ENCODE results near the gene UFSP2.

The UFSP2 gene

DNA sequence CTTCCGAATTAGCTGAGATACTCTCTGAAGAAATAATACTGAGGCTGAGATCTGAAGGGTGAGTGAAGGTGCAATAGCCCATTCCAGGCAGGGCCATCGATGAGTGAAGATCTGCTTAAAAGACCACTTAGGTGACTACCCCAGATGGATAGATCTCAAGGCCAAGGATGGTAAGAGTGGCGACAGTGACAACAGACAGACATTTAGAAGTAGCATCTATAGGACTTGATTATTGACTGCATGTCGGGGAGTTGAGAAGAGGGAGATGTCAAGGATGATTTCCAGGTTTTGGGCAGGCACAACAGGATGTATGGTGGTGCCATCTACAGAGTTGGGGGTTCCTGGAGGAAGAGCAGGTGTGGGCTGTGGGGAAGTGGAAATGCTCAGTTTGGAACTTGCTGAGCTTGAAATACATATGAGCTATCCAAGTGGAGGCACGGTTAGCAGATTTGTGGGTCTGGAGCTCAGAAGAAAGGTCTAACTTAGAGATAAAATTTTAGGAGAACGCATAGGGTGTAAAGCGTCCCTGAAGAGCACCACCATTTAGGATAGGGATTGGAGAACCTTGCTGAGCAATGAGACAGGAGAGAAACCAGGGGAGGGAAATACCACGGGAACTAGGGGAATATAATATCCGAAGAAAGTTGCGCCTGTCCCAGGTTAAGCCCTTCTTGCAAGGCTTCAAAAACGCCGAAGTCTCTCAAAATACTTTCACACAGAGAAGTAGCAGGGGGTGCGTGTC, 688 bp downstream of the UFSP2 start:
- DNase-seq, result no peak

GRCh38 chr4:185421366-185422124, 4.2 kb downstream of the UFSP2 start:
- no peak for DNase-seq

DNA sequence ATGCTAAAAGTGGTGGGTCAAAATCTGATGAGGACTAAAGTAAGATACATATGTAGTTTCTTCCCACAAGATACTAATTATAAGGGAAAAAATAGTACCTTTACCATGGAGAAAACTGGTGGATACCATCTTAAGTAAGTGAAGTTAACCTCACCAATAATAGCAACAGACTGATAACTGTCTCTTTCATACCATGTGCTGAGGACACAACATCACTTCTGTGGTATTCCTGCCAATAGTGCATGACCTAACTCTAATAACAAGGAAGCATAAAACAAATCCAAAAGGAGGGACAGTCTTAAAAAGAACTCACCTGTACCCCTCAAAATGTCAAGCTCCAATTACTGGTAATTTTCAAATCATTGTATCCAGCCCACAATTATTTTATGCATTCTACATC, 8.8 kb downstream of the UFSP2 start:
- no peak for DNase-seq

DNA sequence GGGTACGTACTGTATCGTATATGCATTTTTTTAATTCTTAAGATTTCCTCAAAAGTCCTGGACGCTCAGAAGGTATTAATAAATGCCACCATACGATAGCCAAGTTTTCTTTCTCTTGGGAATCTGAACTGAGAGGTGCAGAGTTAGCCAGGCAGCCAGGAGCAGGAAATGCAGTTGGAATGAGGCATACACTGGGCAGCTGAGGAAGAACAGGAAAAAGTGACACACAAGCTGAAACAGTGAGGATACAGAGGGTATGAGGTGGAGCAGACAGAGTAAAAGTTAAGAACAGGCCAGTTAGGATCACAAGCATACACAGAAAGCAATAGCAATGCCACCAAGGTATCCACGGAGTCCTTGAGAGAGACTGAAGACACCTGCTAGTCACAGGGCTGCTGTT, 13.4 kb downstream of the UFSP2 start:
- no peak for DNase-seq

- DNase-seq, result no peak
Observed at GRCh38 chr4:185411849-185412248, 13.9 kb downstream of the UFSP2 start.

DNA sequence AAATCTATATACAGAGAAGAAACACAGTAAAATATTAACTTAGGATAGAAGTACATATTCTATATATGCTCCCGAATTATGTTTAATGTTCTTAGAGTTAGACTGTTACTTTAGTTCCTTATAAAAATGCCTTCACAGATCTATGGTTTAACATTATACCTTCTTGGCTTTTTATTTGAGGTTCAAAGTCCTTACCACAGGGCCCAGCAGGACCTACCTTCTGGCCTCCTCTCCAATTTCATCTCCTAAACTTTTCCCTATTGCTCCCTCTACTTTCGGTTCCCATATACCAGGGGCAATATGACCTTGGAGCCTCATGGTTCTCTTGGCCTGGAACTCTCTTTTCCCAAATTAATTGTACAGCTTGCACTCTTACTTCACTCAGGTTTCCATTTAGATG, 17.3 kb downstream of the UFSP2 start:
- DNase-seq, result no peak

GRCh38 chr4:185405296-185405999, 20.3 kb downstream of the UFSP2 start:
- no peak for DNase-seq

GRCh38 chr4:185404031-185404430, 21.7 kb downstream of the UFSP2 start:
- no peak for DNase-seq

DNA sequence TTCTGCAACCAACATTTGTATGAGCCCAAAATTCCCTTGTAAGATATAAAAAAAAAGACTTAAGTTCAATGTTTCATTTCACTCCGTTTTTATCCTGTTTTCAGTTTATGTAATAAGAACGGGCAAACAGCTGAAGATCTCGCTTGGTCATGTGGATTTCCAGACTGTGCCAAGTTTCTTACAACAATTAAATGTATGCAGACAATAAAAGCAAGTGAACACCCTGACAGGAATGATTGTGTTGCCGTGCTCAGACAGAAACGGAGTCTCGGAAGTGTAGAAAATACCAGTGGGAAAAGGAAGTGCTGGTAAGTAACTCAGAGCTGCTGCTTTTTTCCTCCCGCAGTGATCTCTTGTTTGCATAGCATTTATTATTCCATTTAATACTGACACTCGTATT, 26.3 kb downstream of the UFSP2 start:
- DNase-seq, result no peak

GRCh38 chr4:185398618-185399017, 27.1 kb downstream of the UFSP2 start:
- DNase-seq, result no peak

- DNase-seq, result no peak
Observed at GRCh38 chr4:185396724-185397385, 28.9 kb downstream of the UFSP2 start, which contains the start of gene ANKRD37. Gene ANKRD37, plus strand, starts transcription at chr4:185396841. Its CDS starts 83 bp downstream, at chr4:185396924.

DNA sequence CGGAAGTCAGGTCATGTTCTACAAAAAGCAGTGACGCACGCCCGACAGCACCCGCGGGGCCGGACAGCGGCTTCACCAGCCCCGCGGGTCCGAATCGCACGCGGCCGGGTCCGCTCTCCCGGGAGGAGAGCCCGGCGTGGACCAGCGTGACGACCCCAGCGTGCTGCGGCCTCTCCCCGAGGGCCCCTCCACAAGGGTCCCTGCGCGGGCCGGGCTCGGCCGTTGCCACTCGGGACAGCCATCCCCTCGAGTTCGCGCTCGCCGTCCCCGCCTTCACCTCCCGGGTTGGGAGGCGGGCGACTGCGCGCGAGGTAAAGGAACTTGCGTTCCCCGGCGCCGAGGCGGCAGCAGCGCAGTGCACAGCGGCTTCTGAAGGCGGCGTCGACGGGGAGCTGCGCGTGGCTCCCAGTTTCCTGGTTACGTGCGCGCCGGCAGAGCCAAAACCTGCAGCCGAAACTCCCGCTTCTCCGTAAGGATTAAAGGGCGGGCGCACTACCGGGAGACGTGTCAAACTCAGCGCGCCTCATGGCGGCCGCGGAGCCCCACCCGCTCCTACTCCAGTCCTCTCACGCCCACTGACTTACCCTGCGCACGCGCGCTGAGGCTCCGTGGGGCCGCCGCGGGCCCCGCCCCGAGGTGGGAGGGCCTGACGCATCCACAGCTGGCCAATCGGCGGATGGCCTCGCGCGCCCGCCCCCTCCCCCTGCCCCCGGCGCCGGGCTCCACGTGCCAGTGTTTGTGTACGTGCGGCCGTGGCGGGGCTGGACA, 29.6 kb downstream of the UFSP2 start:
- peak; percentile 97 for DNase-seq

GRCh38 chr4:185395238-185395955, 30.4 kb downstream of the UFSP2 start, which contains the start of gene LRP2BP:
Gene LRP2BP, minus strand, starts transcription at chr4:185395924. Its CDS starts 17,738 bp downstream, at chr4:185378186.
- DNase-seq, result no peak

GRCh38 chr4:185394568-185395237, 31.1 kb downstream of the UFSP2 start:
- no peak for DNase-seq

DNA sequence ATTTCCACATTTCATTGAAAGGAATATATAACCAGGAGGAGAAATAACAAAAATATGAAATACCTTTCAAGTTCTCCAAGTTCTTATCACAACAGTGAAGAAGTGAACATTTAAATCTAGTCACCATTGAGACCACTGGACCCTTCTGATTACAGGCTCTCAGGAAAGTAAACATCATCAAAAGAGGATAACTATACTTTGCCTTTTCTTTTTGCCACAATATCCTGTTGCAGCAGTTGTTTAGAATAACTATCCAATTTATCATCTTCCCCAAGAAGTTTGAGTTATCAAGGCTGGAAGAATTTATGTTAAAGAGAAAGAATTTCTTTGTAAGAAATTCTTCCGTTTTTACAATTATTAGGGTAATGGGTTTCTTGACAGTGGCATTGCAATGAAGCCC, 33.6 kb downstream of the UFSP2 start:
- DNase-seq, result no peak

DNA sequence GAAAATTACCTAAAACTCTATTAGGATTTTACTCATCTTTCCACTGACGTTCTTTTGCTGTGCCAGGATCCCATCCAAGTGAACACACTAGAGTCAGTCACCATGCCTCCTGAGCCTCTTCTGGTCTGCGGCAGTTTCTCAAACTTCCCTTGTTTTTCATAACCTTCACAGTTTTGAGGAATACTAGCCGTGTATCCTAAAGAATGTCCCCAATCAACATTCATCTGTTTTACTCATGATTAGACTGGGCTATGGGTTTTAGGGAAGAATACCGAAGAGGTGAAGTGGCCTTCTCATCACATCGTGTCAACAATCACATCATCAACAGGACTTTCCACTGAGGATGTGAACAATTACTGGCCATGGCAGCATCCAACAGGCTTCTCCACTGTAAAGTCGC, 34.8 kb downstream of the UFSP2 start:
- no peak for DNase-seq

DNA sequence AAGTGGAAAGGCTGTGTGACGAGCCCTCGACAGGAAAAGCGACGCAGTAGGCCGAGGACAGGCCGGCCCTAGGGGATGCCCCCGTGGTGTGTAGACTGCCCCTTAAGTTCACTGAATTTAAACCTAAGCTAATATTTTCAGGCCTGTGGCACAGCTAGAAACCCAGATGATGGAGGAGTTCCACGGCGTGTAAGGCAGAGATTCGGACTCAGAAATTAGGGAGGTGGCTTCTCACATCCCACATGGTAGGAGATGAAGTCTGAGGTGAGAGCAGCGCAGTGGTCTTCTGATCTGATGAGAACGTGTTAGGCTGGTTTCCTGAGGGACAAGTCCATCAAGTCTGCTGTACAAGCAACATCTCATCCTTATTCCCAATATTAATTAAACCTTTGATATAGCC, 37.8 kb downstream of the UFSP2 start:
- no peak for DNase-seq

- no peak for DNase-seq
Observed at GRCh38 chr4:185384930-185385331, 40.8 kb downstream of the UFSP2 start.

- DNase-seq, result no peak
Observed at GRCh38 chr4:185384061-185384460, 41.7 kb downstream of the UFSP2 start.

DNA sequence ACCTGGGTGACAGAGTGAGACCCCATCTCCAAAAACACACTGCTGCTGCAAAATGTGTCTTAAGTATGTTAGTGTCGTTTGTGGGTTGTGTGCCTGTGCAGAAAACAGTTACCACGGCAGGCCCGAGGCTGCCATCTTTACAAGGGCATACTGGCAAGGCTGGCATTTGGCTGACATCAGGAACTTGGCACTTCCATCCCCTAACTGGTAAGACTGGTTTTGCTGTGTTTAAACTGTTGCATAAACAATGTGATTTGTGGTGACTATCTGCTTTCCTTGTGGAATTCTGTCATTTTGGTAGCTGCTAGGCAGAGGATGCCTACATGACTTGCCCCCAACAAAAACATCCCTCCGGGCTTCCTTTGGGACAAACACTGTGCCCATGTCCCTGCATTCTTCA, 42.3 kb downstream of the UFSP2 start:
- no peak for DNase-seq

- no peak for DNase-seq
Observed at GRCh38 chr4:185382754-185383153, 43.0 kb downstream of the UFSP2 start.

Measured in stimulated activated CD4-positive, alpha-beta T cell treated with anti-CD3 and anti-CD28 coated beads, Interleukin-1b, Interleukin-23, amount 100 ng/mL, for 48 hours (primary cell).